Astrocyte of the cerebellum (primary cell): Measurements from ENCODE around the gene COL11A2.

ENCODE experiments used
- DNase-seq: peaks from one replicate; pipeline ENCODE4 v3.0.0-alpha.2; 2011; ENCODE audit warnings: low read depth
- H3K4me3 ChIP-seq: 2 replicates; pipeline ENCODE4 v1.5.1; 2011; ENCODE audit warnings: mild to moderate bottlenecking, low read depth, low read length, moderate library complexity
- in situ Hi-C: cut with HindIII; loops from 2 replicates; pipeline ENCODE4 v1.10.0; 2017; ENCODE audit warnings: low sequenced_read_pairs
- TF ChIP-seq, protein P1 (sequence below): IDR thresholded peaks from 2 replicates; pipeline ENCODE4 v1.5.1; 2012; ENCODE audit warnings: low read length, low read depth, moderate library complexity, mild to moderate bottlenecking; ENCODE audit errors: missing control alignments

Gene COL11A2

GRCh38 chr6:33206864-33207551 lies 14.7 kb upstream of the COL11A2 start:
- in situ Hi-C loops = no loop called here
- no peak for DNase-seq
- H3K4me3 ChIP-seq = peak overlapping the region; percentile 74
- TF ChIP-seq, protein P1, sequence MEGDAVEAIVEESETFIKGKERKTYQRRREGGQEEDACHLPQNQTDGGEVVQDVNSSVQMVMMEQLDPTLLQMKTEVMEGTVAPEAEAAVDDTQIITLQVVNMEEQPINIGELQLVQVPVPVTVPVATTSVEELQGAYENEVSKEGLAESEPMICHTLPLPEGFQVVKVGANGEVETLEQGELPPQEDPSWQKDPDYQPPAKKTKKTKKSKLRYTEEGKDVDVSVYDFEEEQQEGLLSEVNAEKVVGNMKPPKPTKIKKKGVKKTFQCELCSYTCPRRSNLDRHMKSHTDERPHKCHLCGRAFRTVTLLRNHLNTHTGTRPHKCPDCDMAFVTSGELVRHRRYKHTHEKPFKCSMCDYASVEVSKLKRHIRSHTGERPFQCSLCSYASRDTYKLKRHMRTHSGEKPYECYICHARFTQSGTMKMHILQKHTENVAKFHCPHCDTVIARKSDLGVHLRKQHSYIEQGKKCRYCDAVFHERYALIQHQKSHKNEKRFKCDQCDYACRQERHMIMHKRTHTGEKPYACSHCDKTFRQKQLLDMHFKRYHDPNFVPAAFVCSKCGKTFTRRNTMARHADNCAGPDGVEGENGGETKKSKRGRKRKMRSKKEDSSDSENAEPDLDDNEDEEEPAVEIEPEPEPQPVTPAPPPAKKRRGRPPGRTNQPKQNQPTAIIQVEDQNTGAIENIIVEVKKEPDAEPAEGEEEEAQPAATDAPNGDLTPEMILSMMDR = no peak

- no peak for DNase-seq
Measured at GRCh38 chr6:33206027-33206863, 14.0 kb upstream of the COL11A2 start.

DNA sequence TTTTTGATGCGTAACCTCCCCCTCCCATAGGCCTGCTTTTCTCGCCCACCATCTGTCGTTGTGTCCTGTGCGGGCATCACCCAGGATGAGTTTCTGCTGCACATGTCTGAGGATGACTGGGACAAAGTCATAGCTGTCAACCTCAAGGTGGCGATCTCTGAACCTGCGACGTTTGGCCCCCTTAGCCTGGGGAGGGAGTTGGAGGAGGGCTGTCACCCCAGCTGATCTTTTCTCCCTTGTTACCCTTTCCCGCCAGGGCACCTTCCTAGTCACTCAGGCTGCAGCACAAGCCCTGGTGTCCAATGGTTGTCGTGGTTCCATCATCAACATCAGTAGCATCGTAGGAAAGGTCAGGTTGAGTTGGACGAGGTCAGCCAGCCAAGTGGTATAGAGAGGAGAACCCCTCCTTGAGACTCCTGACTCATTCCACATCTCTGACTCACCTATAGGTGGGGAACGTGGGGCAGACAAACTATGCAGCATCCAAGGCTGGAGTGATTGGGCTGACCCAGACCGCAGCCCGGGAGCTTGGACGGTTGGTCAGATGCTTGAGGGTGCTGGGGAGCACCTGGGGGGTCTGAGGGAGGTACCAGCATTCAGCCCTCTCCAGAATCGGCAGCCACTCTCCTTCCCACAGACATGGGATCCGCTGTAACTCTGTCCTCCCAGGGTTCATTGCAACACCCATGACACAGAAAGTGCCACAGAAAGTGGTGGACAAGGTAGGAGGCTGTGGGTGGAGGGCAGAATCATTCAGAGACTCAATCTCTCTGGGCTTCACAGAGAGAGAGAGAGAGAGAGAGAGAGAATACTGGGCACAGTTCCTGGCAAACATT lies 13.1 kb upstream of the COL11A2 start:
- in situ Hi-C loops = no loop called here
- peak overlapping the region; percentile 72 for H3K4me3 ChIP-seq
- no peak for DNase-seq
- TF ChIP-seq, protein P1 = no peak

More at GRCh38 chr6:33206027-33206863, 14.0 kb upstream of the COL11A2 start:
- TF ChIP-seq, protein P1 = no peak
- H3K4me3 ChIP-seq = no peak overlapping the region
- in situ Hi-C loops = no loop called here

GRCh38 chr6:33204415-33205190 lies 12.3 kb upstream of the COL11A2 start, which contains the start of gene HSD17B8:
Gene HSD17B8 (plus strand): TSS chr6:33204655. CDS start chr6:33204669, 14 bp downstream.
- peak; percentile 80 for DNase-seq
- peak within 1 kb of the TSS; percentile 72 for H3K4me3 ChIP-seq
- in situ Hi-C loops = no loop called here
- TF ChIP-seq, protein P1 = no peak

DNA sequence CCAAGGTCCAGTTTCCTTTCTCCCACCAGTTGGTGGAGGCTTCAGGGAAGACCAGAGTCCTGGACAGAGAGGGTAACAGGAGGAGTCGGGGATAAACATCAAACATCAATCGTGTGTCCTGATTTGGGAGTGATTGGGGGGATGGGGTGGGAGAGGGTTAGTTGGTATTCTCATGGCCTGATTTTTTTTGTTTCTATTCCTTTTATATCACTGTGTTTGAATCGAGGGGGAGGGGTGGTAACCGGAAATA lies 11.8 kb upstream of the COL11A2 start:
- DNase-seq = no peak
- in situ Hi-C loops = no loop called here
- TF ChIP-seq, protein P1 = no peak
- peak overlapping the region; percentile 72 for H3K4me3 ChIP-seq
